Esophagus mucosa (tissue), 1 donor: ENCODE results near the gene TOR1AIP2. TPM values are rescaled to one million over a fixed set of nuclear protein-coding genes. Genes with fewer than 3 reads are reported as not detected.

Source experiments
- ATAC-seq: fragments of 200-7000 bp; cut with Tn5 transposase; one replicate; pipeline ENCODE4 v1.9.1; 2020
- total RNA-seq: library from RNA; stranded (reverse); gene quantifications from one replicate; pipeline ENCODE4 v1.2.4, GENCODE V29; 2023
- donor health status: DM: yes; HTN: yes; CAD: no.

The TOR1AIP2 gene
- total RNA-seq, 1 donor from 2014 or later = 42.7 TPM

DNA sequence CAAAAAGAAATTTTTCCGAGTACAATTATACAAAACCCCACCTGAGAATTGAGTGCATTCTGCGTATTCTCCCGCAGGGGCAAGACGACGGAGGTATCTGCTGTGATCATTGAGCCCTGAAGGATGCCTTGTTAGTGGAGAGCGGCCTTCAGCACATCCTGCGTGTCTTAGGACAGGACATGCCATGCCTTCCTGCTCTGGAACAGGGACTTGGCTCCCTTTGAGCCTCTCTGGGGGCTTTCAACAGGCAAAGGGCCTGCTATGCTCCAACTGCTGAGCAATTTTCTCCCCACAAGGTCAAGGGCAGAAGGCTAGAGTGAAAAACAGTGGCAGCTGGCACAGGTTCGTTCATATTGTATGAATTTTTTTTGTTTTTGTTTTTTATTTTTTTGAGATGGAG, 52.4 kb downstream of the TOR1AIP2 start:
- no peak for ATAC-seq

DNA sequence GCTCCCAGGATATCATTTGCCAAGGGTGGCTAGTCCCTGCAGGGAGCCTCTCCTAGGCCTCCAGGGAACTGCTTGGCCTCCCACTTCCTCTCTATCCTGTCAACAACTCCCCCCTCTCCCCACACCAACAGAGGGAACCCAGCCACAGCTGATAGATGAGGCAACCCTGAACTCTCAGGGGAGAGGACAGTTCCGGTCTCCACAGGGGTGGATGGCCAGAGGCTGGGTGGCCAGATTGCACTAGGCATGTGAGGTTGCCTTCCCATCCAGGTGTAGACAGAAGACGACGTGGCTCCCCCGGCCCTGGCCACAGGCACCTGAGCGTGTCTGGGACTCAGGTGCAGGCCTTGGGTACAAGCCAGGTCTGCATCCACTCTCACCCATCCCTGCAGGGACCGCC, 53.3 kb downstream of the TOR1AIP2 start:
- no peak for ATAC-seq

DNA sequence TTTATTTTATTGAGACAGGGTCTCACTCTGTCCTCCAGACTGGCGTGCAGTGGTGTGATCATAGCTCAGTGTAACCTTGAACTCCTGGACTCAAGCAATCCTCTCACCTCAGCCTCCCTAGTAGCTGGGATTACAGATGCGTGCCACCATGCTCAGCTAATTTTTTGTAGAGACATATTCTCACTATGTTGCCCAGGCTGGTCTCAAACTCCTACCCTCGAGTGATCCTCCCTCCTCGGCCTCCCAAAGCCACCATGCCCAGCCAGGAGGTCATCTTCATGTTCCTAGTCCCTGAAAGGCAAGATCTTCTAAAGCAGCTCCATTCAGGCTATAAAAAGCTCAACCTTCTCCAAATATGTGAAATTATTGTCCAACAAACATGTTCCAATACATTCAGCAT, 53.9 kb downstream of the TOR1AIP2 start:
- no peak for ATAC-seq

DNA sequence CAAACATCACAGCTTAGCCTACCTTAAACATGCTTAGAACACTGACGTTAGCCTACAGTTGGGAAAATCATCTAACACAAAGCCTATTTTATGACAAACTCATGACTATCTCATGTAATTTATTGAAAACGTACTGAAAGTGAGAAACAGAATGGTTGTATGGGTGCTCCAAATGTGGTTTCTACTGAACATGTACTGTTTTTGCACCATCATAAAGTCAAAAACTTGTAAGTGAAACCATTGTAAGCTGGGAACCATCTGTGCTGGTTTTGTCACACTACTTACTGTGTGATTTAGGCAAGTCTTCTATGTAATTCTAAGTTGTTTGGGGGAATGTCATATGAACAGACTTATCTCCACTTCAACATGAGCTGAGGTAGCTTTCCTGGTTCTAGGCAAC, 55.5 kb downstream of the TOR1AIP2 start:
- no peak for ATAC-seq

DNA sequence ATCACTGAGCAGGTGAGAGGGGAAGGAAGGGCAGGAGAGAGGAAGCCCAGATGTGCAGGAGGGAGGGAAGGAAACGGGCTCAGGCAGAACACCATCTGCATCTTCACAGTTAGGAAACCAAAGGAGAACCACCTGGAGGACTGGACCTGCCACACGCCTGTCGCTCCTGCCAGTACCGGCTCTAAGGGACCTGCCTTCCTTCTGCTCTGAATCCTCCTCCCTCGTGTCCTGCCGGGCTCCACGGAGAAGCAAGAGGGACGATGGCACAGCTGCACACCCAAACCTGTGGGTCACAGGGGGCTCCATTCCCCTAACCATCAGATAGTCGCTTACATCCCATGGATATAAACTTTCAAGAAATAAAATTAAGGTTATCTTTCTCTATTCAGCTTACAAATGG, 56.1 kb downstream of the TOR1AIP2 start:
- ATAC-seq = no peak

DNA sequence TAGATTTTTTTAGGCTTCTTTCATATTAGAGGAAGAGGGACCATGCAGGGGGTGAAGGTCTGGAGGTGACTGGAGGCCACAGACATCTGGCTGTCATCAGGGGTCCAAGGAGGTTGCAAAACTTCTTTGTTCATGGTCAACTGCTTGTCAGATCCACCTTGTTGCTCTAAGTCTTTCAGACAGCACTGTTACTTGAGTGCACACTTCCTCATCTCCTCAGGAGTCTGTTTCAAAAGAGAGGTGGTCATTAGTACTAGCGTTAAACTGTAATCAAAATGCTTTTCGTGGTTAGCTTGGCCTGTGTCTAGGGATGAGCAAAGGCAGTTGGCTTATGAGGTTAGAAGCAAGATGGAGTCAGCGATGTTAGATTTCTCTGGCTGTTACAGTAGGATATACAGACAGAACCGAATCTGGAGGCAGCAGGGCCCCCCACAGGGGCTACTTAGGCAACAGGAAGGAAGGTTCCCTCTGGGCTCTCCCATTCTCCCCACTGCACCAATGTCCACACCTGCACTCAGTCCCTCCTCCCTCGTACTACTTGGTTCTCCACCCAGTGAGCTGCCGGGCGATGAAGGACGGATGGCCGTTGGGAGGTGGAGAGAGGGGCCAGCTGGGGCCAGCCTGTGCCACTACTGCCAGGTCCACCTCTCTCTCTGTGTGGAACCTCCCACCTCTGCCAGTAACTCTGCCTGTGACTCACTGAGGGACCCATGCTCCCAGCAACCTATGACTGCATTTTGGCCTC, 57.2 kb downstream of the TOR1AIP2 start:
- no peak for ATAC-seq

DNA sequence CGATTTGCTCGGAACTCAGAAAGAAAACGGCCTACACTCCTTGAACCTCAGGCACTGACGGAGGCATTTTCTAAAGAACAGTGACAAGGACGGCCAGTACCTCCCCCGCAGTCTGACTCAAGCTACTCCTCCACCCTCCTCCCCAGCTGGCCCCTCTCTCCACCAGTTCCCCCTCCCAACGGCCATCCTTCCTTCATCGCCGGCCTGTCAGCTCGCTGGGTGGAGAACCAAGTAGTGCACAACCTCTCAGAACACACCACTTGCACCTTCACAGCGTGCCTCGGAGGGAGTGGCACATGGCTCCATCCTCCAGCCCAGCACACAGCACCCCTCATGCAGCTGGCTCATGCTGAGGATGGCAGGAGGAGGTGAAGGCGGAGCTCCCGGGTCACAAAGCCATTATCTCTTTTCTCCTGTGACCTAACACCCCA, 58.8 kb downstream of the TOR1AIP2 start:
- ATAC-seq = no peak

DNA sequence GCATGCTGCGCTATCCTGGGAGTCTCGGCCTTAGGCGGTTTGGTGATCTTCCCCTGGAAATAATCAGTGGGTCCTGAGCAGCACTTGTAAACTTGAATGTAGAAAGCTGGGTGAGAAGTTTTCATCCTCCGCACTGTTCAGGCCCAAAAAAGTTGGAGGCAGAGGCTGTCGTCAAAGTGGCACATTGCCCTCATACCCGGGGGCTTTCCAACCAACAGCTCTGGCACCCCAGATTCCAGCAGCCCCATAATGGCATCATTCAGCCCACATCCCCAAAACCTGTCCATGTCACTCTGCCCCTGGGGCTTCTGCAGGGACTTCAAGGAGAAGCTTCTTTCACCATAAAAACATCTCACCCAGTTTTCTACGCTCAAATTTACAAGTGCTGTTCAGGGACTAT, 59.3 kb downstream of the TOR1AIP2 start:
- no peak for ATAC-seq

DNA sequence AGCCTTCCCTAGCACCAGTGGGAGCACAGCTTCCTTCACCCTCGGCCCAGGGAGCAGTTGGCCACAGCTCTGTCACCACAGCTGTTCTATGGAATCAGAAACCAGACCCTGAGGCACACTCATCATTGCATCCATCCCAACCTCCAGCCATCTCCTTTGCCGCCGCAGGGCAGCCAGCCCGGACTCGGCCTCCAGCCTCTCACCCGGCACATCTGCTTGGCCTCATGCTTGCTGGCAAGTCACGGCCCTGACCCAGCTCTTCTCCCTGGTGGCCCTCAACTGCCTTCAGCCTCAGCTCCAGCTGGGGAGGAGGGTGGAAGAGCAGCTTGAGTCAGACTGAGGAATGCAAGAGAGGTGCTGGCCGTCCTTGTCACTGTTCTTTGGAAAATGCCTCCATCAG, 59.8 kb downstream of the TOR1AIP2 start:
- ATAC-seq = no peak

DNA sequence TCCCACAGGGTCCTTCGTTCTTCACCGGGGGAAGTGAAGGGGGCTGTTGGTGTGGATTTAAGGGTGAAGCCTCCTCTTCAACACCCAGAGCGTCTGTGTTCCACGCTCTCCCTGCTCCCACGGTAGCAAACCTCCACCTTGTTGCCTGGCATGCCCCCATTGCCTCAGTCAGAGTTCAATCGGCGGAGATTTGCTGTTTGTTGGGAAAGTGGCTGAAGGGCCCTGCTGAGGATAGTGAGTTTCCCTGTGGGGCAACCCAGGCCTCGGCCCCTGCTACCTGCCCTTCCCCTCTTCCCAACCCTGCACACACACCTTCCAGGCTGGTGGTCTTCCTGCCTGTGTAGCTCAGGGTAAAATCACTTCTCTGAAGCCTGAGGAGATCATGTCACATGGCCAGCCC, 60.5 kb downstream of the TOR1AIP2 start:
- no peak for ATAC-seq

DNA sequence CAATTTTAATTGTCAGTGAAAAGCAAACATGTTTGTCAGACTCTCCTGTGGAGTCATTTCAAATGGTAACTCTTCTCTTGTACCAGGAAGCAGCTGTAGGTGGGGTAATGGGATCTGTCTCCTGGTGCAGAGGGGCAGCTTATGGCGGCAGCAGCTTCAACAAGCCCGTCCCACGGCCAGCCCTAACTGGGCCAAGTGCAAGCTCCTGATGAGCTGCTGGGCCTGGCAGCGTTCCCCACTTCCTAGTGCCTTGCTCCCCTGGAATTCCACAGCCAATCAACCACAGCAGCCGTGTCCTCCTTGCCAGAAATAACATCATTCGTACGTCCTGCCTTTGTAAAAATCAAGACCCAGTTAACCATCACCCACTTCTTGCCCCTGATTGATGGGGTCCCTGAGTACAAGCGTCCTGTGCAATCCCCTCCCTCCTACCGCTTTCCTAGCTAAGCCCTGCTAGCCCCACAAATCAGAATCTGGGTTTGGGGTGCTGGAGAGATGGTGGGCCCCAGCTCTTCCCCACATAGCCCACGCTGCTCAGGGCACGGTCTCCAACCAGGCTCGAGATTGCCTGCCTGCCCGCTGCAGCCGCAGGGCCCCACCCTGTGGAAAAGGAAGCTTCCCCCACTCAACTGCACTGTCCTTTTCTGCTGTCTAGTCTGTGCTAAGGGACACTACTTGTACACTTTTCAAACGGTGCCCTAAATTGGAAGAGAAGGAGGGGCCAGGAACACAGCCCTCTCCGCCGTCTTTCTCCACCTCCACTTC, 61.2 kb downstream of the TOR1AIP2 start:
- ATAC-seq = no peak

DNA sequence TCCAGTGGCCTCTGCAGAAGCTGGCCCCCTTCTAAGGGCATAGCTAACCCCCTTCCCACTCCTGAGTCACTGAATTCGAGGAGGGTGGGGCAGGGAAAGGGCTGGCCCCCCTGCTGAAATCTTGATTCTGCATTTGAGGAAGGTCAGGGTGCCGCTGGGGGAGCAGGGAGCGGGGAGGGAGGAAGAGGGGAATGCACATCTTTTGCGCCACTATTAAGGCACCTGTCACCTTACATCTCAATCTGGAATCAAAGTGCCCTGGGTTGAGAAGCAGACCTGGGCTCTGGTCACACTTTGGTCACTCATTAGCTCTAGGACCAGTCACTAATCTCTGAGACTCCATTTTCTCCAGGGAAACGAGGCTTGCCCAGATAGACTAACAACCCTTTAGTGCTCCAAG, 62.0 kb downstream of the TOR1AIP2 start:
- no peak for ATAC-seq

DNA sequence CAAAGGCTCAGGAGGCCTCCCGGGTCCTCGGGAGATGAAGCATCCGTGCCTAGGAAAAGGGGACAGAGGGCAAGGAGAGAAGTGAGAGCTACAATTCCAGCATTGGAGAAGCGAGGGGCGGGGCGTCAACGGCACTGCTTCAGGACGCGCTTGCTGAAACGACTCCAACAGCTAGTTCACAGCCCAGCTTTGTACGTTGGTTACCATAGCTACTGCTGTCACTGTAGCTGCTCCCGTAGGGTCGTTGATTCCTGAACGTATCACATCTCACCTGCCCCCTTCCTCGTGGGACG, 63.1 kb downstream of the TOR1AIP2 start:
- peak; percentile 38 for ATAC-seq

DNA sequence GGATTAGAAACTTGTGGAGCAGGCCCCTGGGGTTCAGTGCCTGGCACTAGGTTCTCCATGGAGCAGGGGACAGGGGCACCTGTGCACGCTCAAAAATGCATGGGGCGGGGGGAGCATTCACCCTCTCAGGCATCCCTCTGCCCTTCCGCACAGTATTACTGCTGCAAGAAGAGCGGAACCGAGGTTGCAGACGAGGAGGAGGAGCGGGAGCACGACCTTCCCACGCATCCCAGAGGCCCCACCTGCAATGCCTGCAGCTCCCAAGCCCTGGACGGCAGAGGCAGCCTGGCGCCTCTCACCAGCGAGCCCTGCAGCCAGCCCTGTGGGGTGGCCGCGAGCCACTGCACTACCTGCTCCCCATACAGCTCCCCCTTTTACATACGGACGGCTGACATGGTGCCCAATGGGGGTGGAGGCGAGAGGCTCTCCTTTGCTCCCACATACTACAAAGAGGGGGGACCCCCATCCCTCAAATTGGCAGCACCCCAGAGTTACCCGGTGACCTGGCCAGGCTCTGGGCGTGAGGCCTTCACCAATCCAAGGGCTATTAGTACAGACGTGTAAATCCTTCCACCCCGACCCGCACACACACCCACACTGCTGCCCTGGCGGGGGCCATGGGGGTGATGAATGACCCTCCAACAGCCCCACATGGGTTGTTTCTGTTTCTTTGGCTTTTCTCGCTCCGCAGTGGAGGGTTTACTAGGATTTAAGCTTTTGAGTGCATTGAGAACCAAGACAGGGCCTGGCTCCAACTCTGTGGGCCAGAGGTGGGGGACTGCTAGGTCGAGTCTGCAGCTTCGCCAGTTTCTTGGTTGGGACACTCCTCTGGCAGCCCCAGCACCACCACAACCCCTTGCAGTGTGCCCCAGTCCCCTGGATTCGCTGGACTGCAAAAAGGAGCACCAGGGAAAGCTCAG, 63.7 kb downstream of the TOR1AIP2 start:
- no peak for ATAC-seq

DNA sequence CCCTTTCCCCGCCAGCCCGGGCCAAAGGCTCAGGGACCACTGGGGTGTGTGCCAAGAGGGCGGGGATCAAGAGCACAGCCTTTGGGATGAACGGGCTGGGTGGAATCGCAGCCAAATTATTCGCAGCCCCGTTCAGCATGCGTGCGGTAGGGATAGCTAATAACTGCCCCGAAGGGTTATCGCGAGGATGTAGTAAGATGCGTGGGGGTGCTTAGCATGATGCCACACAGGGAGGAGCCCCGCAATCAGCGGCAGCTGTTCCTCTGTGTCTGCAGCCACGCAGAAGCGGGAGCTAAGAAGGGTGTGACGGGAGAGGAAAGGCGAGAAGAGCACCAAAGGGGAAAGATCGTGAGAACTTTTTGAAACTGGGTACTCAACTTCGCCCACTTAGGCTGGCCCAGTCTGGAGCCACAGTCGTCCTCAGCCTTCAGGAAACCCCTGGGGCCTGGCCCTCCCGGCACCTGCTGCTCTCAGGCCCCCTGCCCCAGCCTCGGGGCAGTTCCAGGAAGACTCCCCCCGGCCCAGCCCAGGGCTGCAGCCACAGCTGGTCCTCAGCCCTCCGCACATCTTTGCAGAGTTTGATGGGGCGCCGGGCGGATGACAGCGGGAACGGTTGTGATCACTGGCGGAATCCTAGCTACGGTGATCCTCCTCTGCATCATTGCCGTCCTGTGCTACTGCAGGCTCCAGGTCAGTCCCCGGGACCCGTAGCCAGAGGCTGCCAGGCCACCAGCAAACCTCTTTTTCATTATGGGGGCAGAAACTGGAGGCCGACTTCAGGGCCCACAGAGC, 64.9 kb downstream of the TOR1AIP2 start:
- ATAC-seq = no peak

DNA sequence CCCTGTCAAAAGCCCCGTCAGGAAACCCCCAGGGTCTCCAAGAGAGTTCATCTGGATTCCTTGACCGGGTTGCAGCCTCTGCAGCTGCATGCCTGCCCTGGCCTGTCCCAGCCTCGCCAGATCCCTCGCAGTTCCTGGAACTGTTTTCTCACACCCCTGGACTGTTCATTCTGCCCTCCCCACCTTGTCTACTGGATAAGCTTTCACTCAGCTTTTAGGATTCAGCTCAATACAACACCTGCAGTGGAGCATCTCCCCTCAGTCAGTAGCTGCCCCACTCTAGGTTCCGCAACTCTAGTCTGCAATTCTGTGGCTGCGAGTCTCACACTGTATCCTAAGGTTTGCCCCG, 67.3 kb downstream of the TOR1AIP2 start:
- no peak for ATAC-seq

DNA sequence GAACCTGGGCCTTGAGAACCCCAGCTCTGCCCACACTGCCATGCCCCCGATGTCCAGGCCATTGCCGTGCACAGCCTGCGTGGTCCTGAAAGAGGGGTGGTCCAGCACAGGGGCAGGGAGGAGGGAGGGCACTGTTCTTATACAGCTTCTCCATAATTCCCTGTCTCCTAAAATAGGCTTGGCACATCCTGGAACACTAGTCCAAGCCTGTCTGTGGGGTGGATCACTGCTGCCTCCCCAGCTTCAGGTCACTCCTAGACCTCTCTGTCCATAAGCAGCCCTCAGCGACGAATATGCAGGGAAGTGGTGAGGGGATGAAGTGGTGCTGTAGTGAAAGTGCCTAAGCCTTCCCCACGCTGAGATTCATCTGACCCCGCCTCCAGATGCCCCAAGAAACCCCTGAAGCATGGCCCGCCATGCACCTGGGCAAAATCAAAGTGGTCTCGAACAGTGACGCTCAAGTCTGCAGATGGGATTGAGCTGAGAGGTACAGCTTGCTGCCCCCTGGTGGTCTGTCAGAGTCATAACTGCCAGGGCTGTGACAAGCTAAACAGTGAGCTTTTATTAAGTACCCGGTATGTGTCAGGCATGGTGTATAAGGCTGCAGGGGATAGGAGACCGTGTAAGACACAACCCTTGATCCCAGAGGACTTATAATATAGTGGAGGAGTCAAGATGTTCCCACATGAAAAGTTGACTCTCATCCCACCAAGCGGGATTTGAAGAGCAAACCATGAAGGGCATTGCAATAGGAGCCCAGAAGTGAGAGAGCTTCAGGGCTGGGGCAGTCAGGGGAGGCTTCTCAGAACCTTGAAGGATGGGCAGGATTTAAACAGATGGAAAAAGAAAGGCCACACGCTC, 67.9 kb downstream of the TOR1AIP2 start:
- ATAC-seq = peak; percentile 72

DNA sequence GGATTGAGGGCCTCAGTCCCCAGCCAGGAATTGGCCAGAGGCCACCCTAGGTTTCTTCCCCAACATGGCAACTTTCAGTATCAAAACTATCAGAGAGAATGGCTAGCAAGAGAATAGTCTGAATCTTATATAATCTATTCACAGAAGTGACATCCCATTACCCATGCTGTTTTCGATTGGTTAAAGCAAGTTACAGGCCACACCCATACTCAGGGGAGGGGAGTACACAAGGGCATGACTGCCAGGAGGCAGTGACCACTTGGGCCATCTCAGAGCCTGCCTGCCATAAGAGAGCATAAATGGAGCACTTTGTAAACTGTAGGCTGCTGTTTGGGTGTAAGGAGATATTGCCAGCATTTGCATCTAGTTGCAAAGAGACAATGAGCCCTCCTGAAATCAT, 69.1 kb downstream of the TOR1AIP2 start:
- ATAC-seq = no peak

DNA sequence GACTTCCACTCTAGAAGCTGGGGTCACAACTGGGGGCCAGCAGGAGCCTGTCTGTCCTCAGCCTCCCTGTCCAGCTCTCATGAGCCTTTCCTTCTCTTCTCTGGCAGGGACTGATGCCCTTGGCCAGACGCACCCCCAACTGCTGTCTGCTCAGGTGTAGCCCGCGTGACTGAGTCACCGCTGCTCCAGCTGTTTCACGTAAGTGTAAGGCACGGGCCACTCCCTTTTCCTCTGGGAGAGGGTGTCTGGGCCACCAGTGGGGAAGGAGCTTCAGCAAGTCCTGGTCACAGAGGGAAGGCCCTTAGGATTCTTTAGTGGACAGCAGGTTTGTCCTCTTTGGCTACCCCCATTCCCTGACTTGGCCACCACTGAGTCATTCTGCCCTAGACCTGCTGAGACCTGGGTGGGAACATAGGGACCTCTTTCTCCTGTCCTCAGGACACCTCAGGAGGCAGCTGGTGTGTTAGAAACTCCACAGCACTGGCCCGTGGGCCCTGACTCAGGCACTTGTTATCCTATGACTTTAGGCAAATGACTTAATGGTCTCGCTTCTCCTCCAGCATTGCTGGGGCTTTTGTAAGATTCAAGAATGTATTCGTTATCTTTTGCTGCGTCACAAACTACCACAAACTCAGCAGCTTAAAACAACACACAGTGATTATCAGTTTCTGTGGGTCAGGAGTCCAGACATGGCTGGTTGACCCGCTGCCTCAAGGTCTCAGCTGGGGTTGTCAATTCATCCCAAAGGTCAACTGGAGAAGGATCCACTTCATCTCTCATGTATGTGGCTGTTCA, 69.7 kb downstream of the TOR1AIP2 start:
- no peak for ATAC-seq

DNA sequence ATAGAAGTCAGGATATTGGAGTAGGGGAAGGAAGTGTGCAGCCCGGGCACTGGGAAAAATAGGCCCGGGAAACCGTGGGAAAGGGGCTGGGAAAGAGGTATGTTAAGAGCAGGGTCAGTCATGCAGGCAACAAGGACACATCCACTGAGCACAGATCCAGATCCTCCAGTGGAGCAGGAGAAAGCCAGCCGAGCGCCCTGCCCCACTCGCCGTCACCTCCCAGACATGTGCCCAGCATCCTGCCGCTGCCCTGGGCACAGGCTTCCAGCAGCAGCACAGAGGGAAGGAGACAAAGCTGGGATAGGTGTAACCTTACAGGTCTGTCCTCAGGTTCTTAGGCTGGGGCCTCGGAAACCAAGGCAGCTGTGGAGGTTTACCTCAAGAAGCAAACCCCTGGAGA, 70.3 kb downstream of the TOR1AIP2 start:
- no peak for ATAC-seq

DNA sequence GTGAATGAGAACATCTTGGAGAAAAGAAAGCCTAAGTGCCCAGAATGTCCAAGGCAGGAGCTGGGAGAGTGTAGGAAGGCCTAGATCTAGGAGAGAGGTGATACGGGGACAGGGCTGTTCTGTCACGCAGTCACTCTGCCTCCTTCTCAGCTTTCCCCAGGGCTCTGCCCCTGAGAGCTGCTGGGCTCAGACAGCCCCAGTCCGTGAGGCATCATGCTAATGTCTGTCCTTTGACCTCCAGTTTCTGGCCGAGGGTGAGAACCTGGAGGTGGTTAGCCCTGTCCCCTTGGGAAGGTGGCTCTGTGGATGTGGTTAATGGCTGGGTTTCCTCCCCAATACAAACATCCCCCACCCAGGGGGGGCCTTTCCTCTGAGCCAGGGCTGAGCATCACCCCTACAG, 71.3 kb downstream of the TOR1AIP2 start:
- ATAC-seq = no peak
